Esophagus squamous epithelium (tissue), 4 donors: ENCODE results near the gene INTS7.

Experiments used
- CTCF ChIP-seq, 6 experiments: fragments of 450-650 bp in 4 of 6; fragments of 200-600 bp in 2 of 6; sonication (generic) in 2 of 6; IDR thresholded peaks; one replicate each; pipeline ENCODE4 v1.5.1; 2016 to 2019; ENCODE audit warnings: antibody characterized with exemption in 6 of 6, mild to moderate bottlenecking in 4 of 6, moderate library complexity in 4 of 6
- POLR2A ChIP-seq, 4 donors: fragments of 450-650 bp; IDR thresholded peaks; one replicate each; pipeline ENCODE4 v1.6.1; 2017; ENCODE audit warnings: antibody characterized with exemption in 4 of 4, mild to moderate bottlenecking in 4 of 4, moderate library complexity in 3 of 4

GRCh38 chr1:211929683-211930082, 105.7 kb downstream of the INTS7 start:
- TF ChIP-seq CTCF (IDR thresholded peaks at IDR 0.05) (no peak), POLR2A (IDR thresholded peaks at IDR 0.05) (no peak)
